CD4-positive, CD25-positive, alpha-beta regulatory T cell (primary cell): ENCODE data around the gene ZBTB40. TPM values are rescaled to one million over a fixed set of nuclear protein-coding genes. Genes with fewer than 3 reads are reported as not detected.

Experiments
- ATAC-seq, 2 donors: fragments of 150-1000 bp; cut with Tn5 transposase; one replicate each; pipeline ENCODE4 v1.10.0; 2021; ENCODE audit warnings: low read depth in 2 of 2, moderate number of reproducible peaks in 2 of 2, moderate library complexity in 1 of 2
- DNase-seq, 3 donors: peaks; one replicate each; pipeline versions ENCODE4 v3.0.0 to v3.0.0-alpha.2; 2012 to 2022; ENCODE audit warnings: mixed read lengths in 1 of 3
- H3K27ac ChIP-seq: one replicate; pipeline ENCODE4 v1.7.0; 2013; ENCODE audit warnings: mild to moderate bottlenecking, low read length; ENCODE audit not compliant: insufficient read depth, poor library complexity, severe bottlenecking
- H3K27me3 ChIP-seq: one replicate; pipeline ENCODE4 v1.7.0; 2013; ENCODE audit warnings: low read length; ENCODE audit not compliant: control insufficient read depth, insufficient read depth
- H3K36me3 ChIP-seq: one replicate; pipeline ENCODE4 v1.7.0; 2013; ENCODE audit warnings: mild to moderate bottlenecking, low read length, moderate library complexity; ENCODE audit not compliant: control insufficient read depth, insufficient read depth
- H3K4me1 ChIP-seq: 2 replicates; pipeline ENCODE4 v1.7.0; 2013; ENCODE audit warnings: mild to moderate bottlenecking, low read length; ENCODE audit not compliant: insufficient read depth, control insufficient read depth, poor library complexity, severe bottlenecking
- H3K4me3 ChIP-seq: one replicate; pipeline ENCODE4 v1.7.0; 2013; ENCODE audit warnings: low read depth, mild to moderate bottlenecking, low read length, moderate library complexity
- H3K9me3 ChIP-seq, 2 experiments: 1 replicate in 1 of 2; 2 replicates in 1 of 2; pipeline ENCODE4 v1.7.0; 2013; ENCODE audit warnings: low read length in 2 of 2, mild to moderate bottlenecking in 1 of 2, moderate library complexity in 1 of 2; ENCODE audit not compliant: control insufficient read depth in 2 of 2
- H3K27ac Mint-ChIP-seq, 3 donors: one replicate each; pipeline ENCODE4 v1.8.0; 2020 to 2022; ENCODE audit warnings: mild to moderate bottlenecking in 3 of 3, mixed read lengths in 3 of 3, moderate library complexity in 2 of 3
- H3K27me3 Mint-ChIP-seq: one replicate; pipeline ENCODE4 v1.8.0; 2022; ENCODE audit warnings: mild to moderate bottlenecking, mixed read lengths
- H3K36me3 Mint-ChIP-seq: one replicate; pipeline ENCODE4 v1.8.0; 2020; ENCODE audit warnings: mixed read lengths
- H3K4me1 Mint-ChIP-seq, 4 donors: one replicate each; pipeline ENCODE4 v1.8.0; 2020 to 2022; ENCODE audit warnings: mixed read lengths in 4 of 4, mild to moderate bottlenecking in 1 of 4
- H3K4me3 Mint-ChIP-seq, 4 donors: one replicate each; pipeline ENCODE4 v1.8.0; 2020 to 2022; ENCODE audit warnings: mild to moderate bottlenecking in 4 of 4, mixed read lengths in 4 of 4, moderate library complexity in 3 of 4
- H3K9me3 Mint-ChIP-seq, 7 donors: one replicate each; pipeline ENCODE4 v1.8.0; 2020 to 2022; ENCODE audit warnings: mixed read lengths in 7 of 7, mild to moderate bottlenecking in 3 of 7, moderate library complexity in 2 of 7
- polyA plus RNA-seq, 4 donors: library from polyadenylated mRNA; unstranded; fragments of 300-500 nt; fragmentation: Illumina TruSeq; gene quantifications; one replicate each; pipeline ENCODE4 v1.2.3, GENCODE V29; 2021
- total RNA-seq: library from RNA; stranded (reverse); gene quantifications from one replicate; pipeline ENCODE4 v1.2.3, GENCODE V29; 2022

The ZBTB40 gene
- total and polyA plus RNA-seq, 5 donors from 2014 or later = 2.9 to 45.4 (median 3.8) TPM

DNA sequence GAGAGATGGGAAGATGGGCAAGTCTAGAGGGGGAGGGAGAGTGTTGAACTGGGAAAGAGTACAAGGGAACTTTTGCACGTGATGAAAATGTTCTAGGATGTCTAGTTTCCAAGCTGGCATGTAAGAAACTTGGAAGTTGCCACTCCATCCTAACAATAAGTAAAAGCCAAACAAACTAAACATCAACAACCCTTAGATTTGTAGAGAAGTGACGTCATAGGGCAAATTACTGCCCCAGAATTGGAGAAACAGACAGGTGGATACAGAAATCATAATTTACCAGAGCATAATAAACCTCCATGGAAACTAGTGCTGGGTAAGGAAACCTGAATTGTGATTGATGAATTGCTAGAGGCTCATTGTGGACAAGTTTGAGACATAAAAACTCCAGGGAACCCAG is 14.7 kb upstream of the ZBTB40 start:
- Histone ChIP-seq H3K27me3 (peaks cover 12% of the 10 kb centered on the region), H3K4me3 (no peak overlapping the region), H3K9me3 (peaks cover 18 to 19% of the 10 kb centered on the region in 2 experiments), H3K27ac (no peak overlapping the region), H3K4me1 (no peaks in the 10 kb centered on the region), H3K36me3 (no peaks in the 10 kb centered on the region)
- ATAC-seq (no peak), DNase-seq (no peak)
- H3K27me3 Mint-ChIP-seq = peaks cover 25% of the 10 kb centered on the region
- peaks cover 3% of the 10 kb centered on the region for H3K36me3 Mint-ChIP-seq
- peaks cover 0 to 22% (median 8%) of the 10 kb centered on the region in 7 donors for H3K9me3 Mint-ChIP-seq
- no peaks in the 10 kb centered on the region for H3K4me1 Mint-ChIP-seq
- no peak overlapping the region for H3K4me3 Mint-ChIP-seq
- H3K27ac Mint-ChIP-seq = no peak overlapping the region

DNA sequence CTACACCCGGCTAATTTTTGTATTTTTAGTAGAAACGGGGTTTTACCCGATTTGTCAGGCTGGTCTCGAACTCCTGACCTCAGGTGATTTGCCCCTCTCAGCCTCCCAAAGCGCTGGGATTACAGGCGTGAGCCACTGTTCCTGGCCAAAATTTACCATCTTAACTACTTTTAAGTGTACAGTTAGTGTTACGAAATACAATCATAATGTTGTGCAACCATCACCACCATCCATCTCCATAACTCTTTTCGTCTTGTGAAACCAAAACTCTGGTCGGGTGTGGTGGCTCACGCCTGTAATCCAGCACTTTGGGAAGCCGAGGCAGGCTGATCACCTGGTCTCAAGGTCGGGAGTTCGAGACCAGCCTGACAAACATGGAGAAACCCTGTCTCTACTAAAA is 14.1 kb upstream of the ZBTB40 start:
- no peak overlapping the region for H3K4me3 Mint-ChIP-seq
- Histone ChIP-seq H3K27ac (no peak overlapping the region), H3K27me3 (peaks cover 10% of the 10 kb centered on the region), H3K9me3 (peaks cover 18 to 19% of the 10 kb centered on the region in 2 experiments), H3K4me3 (no peak overlapping the region), H3K36me3 (no peaks in the 10 kb centered on the region), H3K4me1 (no peaks in the 10 kb centered on the region)
- peaks cover 1 to 25% (median 8%) of the 10 kb centered on the region in 7 donors for H3K9me3 Mint-ChIP-seq
- peaks cover 6% of the 10 kb centered on the region for H3K36me3 Mint-ChIP-seq
- DNase-seq (no peak), ATAC-seq (no peak)
- no peak overlapping the region for H3K27ac Mint-ChIP-seq
- H3K4me1 Mint-ChIP-seq = no peaks in the 10 kb centered on the region
- peaks cover 29% of the 10 kb centered on the region for H3K27me3 Mint-ChIP-seq

DNA sequence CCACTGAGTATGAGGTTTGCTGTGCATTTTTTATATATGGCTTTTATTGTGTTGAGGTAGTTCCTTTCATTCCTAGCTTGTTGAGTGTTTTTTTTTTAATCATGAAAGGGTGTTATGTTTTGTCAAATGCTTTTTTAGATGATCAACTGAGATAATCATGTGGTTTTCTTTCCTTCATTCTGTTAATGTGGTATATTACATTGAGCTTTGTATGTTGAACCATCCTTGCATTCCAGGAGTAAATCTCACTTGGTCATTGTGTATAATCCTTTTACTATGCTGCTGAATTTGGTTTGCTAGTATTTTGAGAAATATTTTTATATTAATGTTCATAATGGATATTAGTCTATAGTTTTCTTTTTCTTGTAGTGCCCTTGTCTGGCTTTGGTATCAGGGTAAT is 11.1 kb upstream of the ZBTB40 start:
- Histone ChIP-seq H3K27ac (no peak overlapping the region), H3K27me3 (peaks cover 17% of the 10 kb centered on the region), H3K4me1 (no peaks in the 10 kb centered on the region), H3K9me3 (peaks cover 18 to 19% of the 10 kb centered on the region in 2 experiments), H3K36me3 (no peaks in the 10 kb centered on the region), H3K4me3 (no peak overlapping the region)
- H3K27me3 Mint-ChIP-seq = peaks cover 17% of the 10 kb centered on the region
- DNase-seq = no peak
- H3K9me3 Mint-ChIP-seq = peaks cover 1 to 25% (median 10%) of the 10 kb centered on the region in 7 donors
- H3K4me3 Mint-ChIP-seq = no peak overlapping the region
- no peak for ATAC-seq
- H3K36me3 Mint-ChIP-seq = peaks cover 6% of the 10 kb centered on the region
- no peaks in the 10 kb centered on the region for H3K4me1 Mint-ChIP-seq
- H3K27ac Mint-ChIP-seq = no peak overlapping the region

DNA sequence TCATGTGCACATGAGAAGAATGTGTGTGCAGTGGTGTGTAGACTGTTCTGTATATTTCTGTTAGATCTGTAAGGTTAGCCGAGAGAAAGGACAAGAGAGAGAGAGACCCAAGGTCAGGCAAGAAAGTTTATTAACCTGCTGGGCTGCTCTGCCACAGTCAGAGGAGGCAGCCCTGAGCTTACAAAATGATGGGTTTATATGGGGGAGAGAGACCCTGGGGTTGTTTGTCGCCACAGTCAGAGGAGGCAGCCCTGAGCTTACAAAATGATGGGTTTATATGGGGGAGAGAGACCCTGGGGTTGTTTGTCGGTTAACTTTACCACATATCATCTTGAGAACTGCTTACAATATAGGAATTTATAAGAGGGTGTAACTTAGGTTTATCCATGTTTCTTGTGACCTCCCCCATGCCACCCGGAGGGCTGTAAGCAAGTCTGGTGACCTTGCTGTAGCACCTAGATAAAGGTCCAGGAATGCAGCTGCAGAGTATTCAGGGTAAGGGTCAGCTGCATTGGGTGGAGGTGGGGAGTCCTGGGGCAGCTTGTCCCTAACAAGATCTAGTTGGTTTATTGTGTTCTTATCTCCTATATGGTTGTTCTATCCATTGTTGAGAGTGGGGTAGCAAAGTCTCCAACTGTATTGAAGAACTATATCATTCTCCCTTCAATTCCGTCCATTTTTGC is 9.3 kb upstream of the ZBTB40 start:
- DNase-seq (no peak), ATAC-seq (no peak)
- Mint-ChIP-seq H3K27ac (no peak overlapping the region), H3K36me3 (peaks cover 6% of the 10 kb centered on the region), H3K4me1 (no peaks in the 10 kb centered on the region), H3K4me3 (no peak overlapping the region), H3K9me3 (peaks cover 1 to 25% (median 8%) of the 10 kb centered on the region in 7 donors), H3K27me3 (peaks cover 19% of the 10 kb centered on the region)
- H3K36me3 ChIP-seq = no peaks in the 10 kb centered on the region
- H3K27ac ChIP-seq = no peak overlapping the region
- no peaks in the 10 kb centered on the region for H3K4me1 ChIP-seq
- H3K4me3 ChIP-seq = no peak overlapping the region
- H3K27me3 ChIP-seq = peaks cover 21% of the 10 kb centered on the region
- H3K9me3 ChIP-seq = peaks cover 18 to 19% of the 10 kb centered on the region in 2 experiments

DNA sequence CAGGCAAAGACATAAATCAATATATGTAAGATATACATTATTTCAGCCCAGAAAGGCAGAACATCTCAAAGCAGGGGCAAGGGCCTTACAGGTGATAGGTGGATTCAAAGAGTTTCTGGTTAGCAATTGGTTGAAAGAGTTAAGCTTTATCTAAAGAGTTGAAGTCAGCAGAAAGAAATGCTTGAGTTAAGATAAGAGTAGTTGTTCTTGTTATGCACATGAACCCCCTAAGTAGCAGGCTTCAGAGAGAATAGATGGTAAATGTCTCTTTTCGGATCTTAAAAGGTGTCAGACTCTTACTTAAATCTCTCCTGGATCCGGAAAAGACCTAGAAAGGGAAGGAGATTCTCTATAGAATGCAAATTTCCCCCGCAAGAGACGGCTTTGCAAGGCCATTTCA is 8.3 kb upstream of the ZBTB40 start:
- Mint-ChIP-seq H3K36me3 (peaks cover 3% of the 10 kb centered on the region), H3K9me3 (peaks cover 1 to 25% (median 8%) of the 10 kb centered on the region in 7 donors), H3K27me3 (peaks cover 17% of the 10 kb centered on the region), H3K4me3 (no peak overlapping the region), H3K27ac (no peak overlapping the region), H3K4me1 (no peaks in the 10 kb centered on the region)
- no peaks in the 10 kb centered on the region for H3K36me3 ChIP-seq
- no peak for DNase-seq
- ATAC-seq = no peak
- peaks cover 21% of the 10 kb centered on the region for H3K27me3 ChIP-seq
- H3K27ac ChIP-seq = no peak overlapping the region
- peaks cover 18 to 19% of the 10 kb centered on the region in 2 experiments for H3K9me3 ChIP-seq
- no peak overlapping the region for H3K4me3 ChIP-seq
- no peaks in the 10 kb centered on the region for H3K4me1 ChIP-seq

DNA sequence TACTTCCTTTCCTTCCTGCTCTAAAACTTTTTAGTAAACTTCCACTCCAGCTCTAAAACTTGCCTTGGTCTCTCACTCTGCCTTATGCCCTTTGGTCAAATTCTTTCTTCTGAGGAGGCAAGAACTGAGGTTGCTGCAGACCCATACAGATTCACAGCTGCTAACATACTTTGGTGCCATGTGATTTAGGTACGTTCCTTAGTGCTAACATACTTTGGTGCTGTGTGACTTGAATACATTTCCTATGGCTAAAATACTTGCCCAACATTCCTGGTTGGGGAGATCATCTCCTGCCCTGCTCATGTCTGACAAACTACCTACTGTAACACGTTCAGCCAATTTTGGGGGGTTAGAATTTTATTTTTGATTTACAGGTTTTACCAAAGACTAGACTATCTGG is 6.8 kb upstream of the ZBTB40 start:
- Mint-ChIP-seq H3K27ac (peak overlapping the region in 1 of 3 donors; percentile 15), H3K36me3 (peaks cover 3% of the 10 kb centered on the region), H3K4me3 (no peak overlapping the region), H3K4me1 (no peaks in the 10 kb centered on the region), H3K9me3 (peaks cover 1 to 18% (median 7%) of the 10 kb centered on the region in 7 donors), H3K27me3 (peaks cover 19% of the 10 kb centered on the region)
- ATAC-seq (no peak), DNase-seq (no peak)
- H3K9me3 ChIP-seq = peaks cover 14 to 18% of the 10 kb centered on the region in 2 experiments
- no peaks in the 10 kb centered on the region for H3K4me1 ChIP-seq
- H3K36me3 ChIP-seq = no peaks in the 10 kb centered on the region
- peaks cover 18% of the 10 kb centered on the region for H3K27me3 ChIP-seq
- H3K4me3 ChIP-seq = no peak overlapping the region
- H3K27ac ChIP-seq = no peak overlapping the region

DNA sequence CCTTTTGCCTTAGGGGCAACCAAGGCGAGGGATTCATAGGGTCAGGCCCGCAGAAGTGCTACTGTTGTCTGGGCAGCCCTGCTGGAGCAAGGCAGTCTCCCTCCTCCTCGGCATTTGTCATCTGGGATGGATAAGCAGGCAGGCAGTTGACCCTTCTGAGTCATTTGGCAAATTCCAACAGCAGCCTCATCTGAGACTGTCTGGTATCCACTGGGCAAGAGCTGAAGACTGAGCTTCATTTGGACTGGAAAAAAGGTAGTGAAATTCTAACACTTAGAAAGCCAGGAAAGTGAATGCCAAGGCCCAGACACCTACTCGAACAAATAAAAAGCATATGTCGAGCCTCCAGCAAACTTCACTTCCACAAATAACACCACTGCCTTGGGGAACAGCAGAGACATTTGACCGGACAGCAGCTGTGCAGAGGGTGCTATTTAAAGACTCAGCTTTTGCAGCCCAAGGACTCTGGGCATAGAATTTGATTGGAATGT is 4.0 kb upstream of the ZBTB40 start:
- H3K4me1 Mint-ChIP-seq = peaks cover 4 to 13% (median 9%) of the 10 kb centered on the region in 4 donors
- no peak overlapping the region for H3K27ac ChIP-seq
- H3K4me3 Mint-ChIP-seq = no peak overlapping the region
- H3K9me3 ChIP-seq = no peaks in the 10 kb centered on the region
- no peak overlapping the region for H3K27ac Mint-ChIP-seq
- H3K4me3 ChIP-seq = no peak overlapping the region
- H3K4me1 ChIP-seq = peaks cover 10% of the 10 kb centered on the region
- DNase-seq = no peak
- peaks cover 10% of the 10 kb centered on the region for H3K27me3 ChIP-seq
- H3K36me3 ChIP-seq = no peaks in the 10 kb centered on the region
- H3K9me3 Mint-ChIP-seq = peaks cover 0 to 5% (median 0%) of the 10 kb centered on the region in 7 donors
- no peaks in the 10 kb centered on the region for H3K36me3 Mint-ChIP-seq
- no peak for ATAC-seq
- H3K27me3 Mint-ChIP-seq = peaks cover 20% of the 10 kb centered on the region

DNA sequence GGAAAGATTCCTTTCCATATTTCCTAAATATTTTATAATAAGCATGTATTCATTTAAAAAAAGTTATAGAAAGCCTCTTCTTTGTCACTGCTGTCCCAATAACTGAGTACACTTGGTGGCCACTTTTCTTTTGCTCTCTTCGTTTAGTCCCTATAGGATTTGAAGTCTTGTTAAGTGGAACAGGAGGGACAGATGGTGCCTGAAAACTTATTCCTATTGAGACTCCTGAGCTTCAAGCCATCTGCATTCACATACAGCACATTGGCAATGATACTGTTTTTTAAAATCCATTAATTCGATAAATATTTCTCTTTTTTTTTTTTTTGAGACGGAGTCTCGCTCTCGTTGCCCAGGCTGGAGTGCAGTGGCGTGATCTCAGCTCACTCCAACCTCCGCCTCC is 2.0 kb upstream of the ZBTB40 start:
- no peak for ATAC-seq
- Histone ChIP-seq H3K4me3 (no peak overlapping the region), H3K36me3 (no peaks in the 10 kb centered on the region), H3K27ac (no peak overlapping the region), H3K27me3 (peaks cover 10% of the 10 kb centered on the region), H3K9me3 (no peaks in the 10 kb centered on the region), H3K4me1 (peaks cover 20% of the 10 kb centered on the region)
- DNase-seq = no peak
- Mint-ChIP-seq H3K4me3 (peak overlapping the region in 1 of 4 donors; percentile 34), H3K4me1 (peaks cover 17 to 30% (median 23%) of the 10 kb centered on the region in 4 donors), H3K36me3 (no peaks in the 10 kb centered on the region), H3K27ac (no peak overlapping the region), H3K27me3 (peaks cover 20% of the 10 kb centered on the region), H3K9me3 (peaks cover 0 to 2% (median 0%) of the 10 kb centered on the region in 7 donors)
